WI38 (cell line): ENCODE data around the gene C10orf143.
"Not testable (repeated sequence)": the region's sequence is repeated elsewhere in the genome, so short reads cannot be mapped to it uniquely, and the experiment has no call there.

Experiments
- H3K4me3 ChIP-seq: 2 replicates; pipeline ENCODE4 v1.5.1; 2011; ENCODE audit warnings: low read depth, mild to moderate bottlenecking, control low read depth, low read length
- CTCF ChIP-seq: IDR thresholded peaks from 2 replicates; pipeline ENCODE4 v1.5.1; 2012; ENCODE audit warnings: low read depth, mild to moderate bottlenecking, control low read depth, low read length

Gene C10orf143

GRCh38 chr10:130109796-130110245, 809 bp downstream of the C10orf143 start:
- H3K4me3 ChIP-seq = peak overlapping the region; percentile 89
- TF ChIP-seq CTCF = peak; percentile 55

GRCh38 chr10:130108934-130109604, 1.6 kb downstream of the C10orf143 start:
- peak overlapping the region; percentile 89 for H3K4me3 ChIP-seq
- no peak for TF ChIP-seq CTCF

- not testable (repeated sequence) for H3K4me3 ChIP-seq
These were observed 2.5 kb downstream of the C10orf143 start for GRCh38 chr10:130108146-130108545.

GRCh38 chr10:130105724-130106123, 4.9 kb downstream of the C10orf143 start:
- TF ChIP-seq CTCF = no peak
- H3K4me3 ChIP-seq = no peak overlapping the region

GRCh38 chr10:130099344-130099743, 11.3 kb downstream of the C10orf143 start:
- H3K4me3 ChIP-seq = no peak overlapping the region
- no peak for TF ChIP-seq CTCF

- not testable (repeated sequence) for H3K4me3 ChIP-seq
These were observed 20.1 kb downstream of the C10orf143 start for GRCh38 chr10:130090565-130090964.

- TF ChIP-seq CTCF = no peak
These were observed 30.2 kb downstream of the C10orf143 start for GRCh38 chr10:130080461-130080814.

GRCh38 chr10:130079614-130080460, 30.8 kb downstream of the C10orf143 start:
- no peak overlapping the region for H3K4me3 ChIP-seq
- no peak for TF ChIP-seq CTCF

More at GRCh38 chr10:130080461-130080814, 30.2 kb downstream of the C10orf143 start:
- no peak overlapping the region for H3K4me3 ChIP-seq
